ENCODE data around the gene CAPN13.

Gene CAPN13

GRCh38 chr2:30692829-30693275, 114.4 kb downstream of the CAPN13 start:
- Histone ChIP-seq H3K36me3 (ENCODE audit: control insufficient read depth in 2 of 2, insufficient read depth in 2 of 2, low read length in 2 of 2) (no peaks in the 10 kb centered on the region), H3K4me1 (ENCODE audit: control insufficient read depth in 2 of 2, insufficient read depth in 2 of 2, low read length in 2 of 2) (no peaks in the 10 kb centered on the region), H3K9me3 (ENCODE audit: control insufficient read depth in 2 of 2, low read length in 2 of 2) (no peaks in the 10 kb centered on the region), H3K9ac (ENCODE audit: low read depth in 1 of 2, low read length in 2 of 2) (no peak overlapping the region), H3K4me3 (ENCODE audit: low read length in 2 of 2) (no peak overlapping the region), H3K27me3 (ENCODE audit: control insufficient read depth in 2 of 2, insufficient read depth in 2 of 2, low read length in 2 of 2) (no peaks in the 10 kb centered on the region), H3K27ac (ENCODE audit: low read depth in 2 of 2, low read length in 2 of 2) (no peak overlapping the region)

DNA sequence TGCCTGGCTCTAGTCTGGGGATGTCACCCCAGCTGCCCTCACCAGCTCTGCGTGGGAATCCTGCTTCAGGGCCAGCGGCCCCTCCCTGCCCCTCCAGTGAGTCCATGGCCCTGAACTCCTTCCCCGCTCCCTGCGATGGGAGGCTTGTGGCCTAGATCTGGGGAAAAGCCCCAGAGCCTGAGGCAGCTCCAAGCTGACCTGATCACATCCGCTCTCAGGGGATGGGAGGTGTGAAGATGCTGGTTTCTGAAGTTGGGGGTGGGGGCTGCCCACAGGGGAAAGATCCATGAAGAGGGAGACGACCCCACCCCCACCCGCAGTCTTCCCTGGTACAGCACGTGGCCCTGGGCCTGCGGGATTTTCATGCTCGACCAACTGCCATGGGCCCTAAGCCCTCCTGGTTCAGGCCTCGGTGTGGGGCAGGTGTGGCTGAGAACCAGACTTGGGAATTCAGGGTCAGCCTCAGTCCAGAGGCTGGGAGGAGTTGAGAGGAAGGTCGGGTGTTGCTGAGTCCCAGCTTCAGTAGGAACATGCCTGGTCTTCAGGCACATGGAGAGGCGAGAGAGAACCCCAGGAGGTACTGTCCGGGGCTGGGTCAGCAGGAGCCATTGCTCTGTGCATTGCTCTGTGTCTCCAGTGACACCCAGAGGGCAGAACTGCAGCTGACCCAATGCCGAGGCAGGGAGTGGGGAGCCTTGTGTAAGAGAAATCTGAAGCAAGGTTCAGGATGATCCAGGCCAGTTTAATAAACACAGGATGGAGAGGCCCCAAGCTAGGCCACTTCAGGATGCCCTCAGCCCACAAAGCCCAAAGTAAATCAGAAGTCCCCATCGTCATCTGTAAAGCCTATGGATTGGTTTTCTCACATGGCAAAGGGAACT, 115.1 kb downstream of the CAPN13 start:
- no peak overlapping the region for H3K4me3 ChIP-seq (ENCODE audit: low read length in 2 of 2)
- no peaks in the 10 kb centered on the region for H3K27me3 ChIP-seq (ENCODE audit: control insufficient read depth in 2 of 2, insufficient read depth in 2 of 2, low read length in 2 of 2)
- H3K36me3 ChIP-seq (ENCODE audit: control insufficient read depth in 2 of 2, insufficient read depth in 2 of 2, low read length in 2 of 2), result no peaks in the 10 kb centered on the region
- no peaks in the 10 kb centered on the region for H3K4me1 ChIP-seq (ENCODE audit: control insufficient read depth in 2 of 2, insufficient read depth in 2 of 2, low read length in 2 of 2)
- H3K9ac ChIP-seq (ENCODE audit: low read depth in 1 of 2, low read length in 2 of 2), result no peak overlapping the region
- no peaks in the 10 kb centered on the region for H3K9me3 ChIP-seq (ENCODE audit: control insufficient read depth in 2 of 2, low read length in 2 of 2)
- H3K27ac ChIP-seq (ENCODE audit: low read depth in 2 of 2, low read length in 2 of 2), result no peak overlapping the region

- Histone ChIP-seq H3K4me3 (ENCODE audit: low read length in 2 of 2) (no peak overlapping the region), H3K4me1 (ENCODE audit: control insufficient read depth in 2 of 2, insufficient read depth in 2 of 2, low read length in 2 of 2) (no peaks in the 10 kb centered on the region), H3K9ac (ENCODE audit: low read depth in 1 of 2, low read length in 2 of 2) (no peak overlapping the region), H3K27me3 (ENCODE audit: control insufficient read depth in 2 of 2, insufficient read depth in 2 of 2, low read length in 2 of 2) (no peaks in the 10 kb centered on the region), H3K36me3 (ENCODE audit: control insufficient read depth in 2 of 2, insufficient read depth in 2 of 2, low read length in 2 of 2) (no peaks in the 10 kb centered on the region), H3K9me3 (ENCODE audit: control insufficient read depth in 2 of 2, low read length in 2 of 2) (no peaks in the 10 kb centered on the region), H3K27ac (ENCODE audit: low read depth in 2 of 2, low read length in 2 of 2) (no peak overlapping the region)
These were observed 115.9 kb downstream of the CAPN13 start for GRCh38 chr2:30691091-30691947.

DNA sequence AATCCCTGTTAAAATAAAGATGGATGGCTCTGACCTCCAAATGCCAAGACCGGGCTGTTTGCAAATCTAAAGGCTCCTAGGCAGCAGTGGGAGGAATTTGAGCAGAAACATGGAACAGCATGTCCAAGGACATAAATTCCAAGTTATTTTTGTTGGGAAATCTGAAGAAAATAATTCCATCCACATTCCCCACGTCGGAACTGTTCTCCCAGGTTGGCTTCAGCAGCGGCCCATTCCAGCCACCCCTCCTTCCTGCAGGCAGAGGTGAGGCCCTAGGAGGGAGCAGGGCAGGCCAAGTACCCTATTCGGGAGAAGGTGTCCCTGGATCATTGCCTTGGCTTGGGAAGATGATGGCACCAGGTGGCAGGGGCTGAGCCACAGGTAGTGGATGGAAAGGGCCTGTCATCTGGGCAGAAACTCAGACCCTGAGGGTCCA, 117.1 kb downstream of the CAPN13 start:
- Histone ChIP-seq H3K4me3 (ENCODE audit: low read length in 2 of 2) (no peak overlapping the region), H3K36me3 (ENCODE audit: control insufficient read depth in 2 of 2, insufficient read depth in 2 of 2, low read length in 2 of 2) (no peaks in the 10 kb centered on the region), H3K9ac (ENCODE audit: low read depth in 1 of 2, low read length in 2 of 2) (no peak overlapping the region), H3K4me1 (ENCODE audit: control insufficient read depth in 2 of 2, insufficient read depth in 2 of 2, low read length in 2 of 2) (no peaks in the 10 kb centered on the region), H3K27ac (ENCODE audit: low read depth in 2 of 2, low read length in 2 of 2) (no peak overlapping the region), H3K27me3 (ENCODE audit: control insufficient read depth in 2 of 2, insufficient read depth in 2 of 2, low read length in 2 of 2) (no peaks in the 10 kb centered on the region), H3K9me3 (ENCODE audit: control insufficient read depth in 2 of 2, low read length in 2 of 2) (no peaks in the 10 kb centered on the region)

DNA sequence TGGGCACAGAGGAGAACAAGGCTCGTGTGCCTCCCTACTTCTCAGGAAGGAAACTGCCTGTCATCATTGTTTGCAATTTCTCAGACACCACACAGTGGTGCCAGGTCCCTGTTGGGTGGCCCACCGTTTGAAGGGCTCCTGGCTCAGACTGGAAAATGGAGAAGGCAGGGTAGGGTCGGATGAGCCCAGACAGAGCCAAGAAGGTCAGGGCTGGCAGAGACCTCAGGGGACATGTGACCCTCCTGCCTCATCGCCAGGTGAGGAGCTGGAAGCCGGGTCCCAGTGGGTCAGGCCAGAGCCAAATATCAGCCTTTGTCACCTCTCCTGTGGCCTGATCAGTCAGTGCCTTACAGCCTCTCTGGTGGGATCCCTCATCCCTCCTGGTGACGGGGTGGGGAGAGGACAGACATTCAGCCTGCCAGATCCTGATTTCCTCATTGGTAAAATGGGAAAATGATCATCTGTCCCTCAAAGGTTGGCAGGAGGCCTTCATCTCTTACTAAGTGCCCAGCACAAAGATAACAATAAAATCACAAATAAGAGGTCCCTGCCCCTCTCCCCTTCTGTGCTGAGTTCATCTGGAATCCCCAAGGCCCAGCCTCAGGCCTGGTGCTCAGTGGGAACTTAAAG, 117.6 kb downstream of the CAPN13 start:
- no peaks in the 10 kb centered on the region for H3K36me3 ChIP-seq (ENCODE audit: control insufficient read depth in 2 of 2, insufficient read depth in 2 of 2, low read length in 2 of 2)
- no peak overlapping the region for H3K4me3 ChIP-seq (ENCODE audit: low read length in 2 of 2)
- H3K4me1 ChIP-seq (ENCODE audit: control insufficient read depth in 2 of 2, insufficient read depth in 2 of 2, low read length in 2 of 2), result no peaks in the 10 kb centered on the region
- no peak overlapping the region for H3K27ac ChIP-seq (ENCODE audit: low read depth in 2 of 2, low read length in 2 of 2)
- no peaks in the 10 kb centered on the region for H3K27me3 ChIP-seq (ENCODE audit: control insufficient read depth in 2 of 2, insufficient read depth in 2 of 2, low read length in 2 of 2)
- H3K9me3 ChIP-seq (ENCODE audit: control insufficient read depth in 2 of 2, low read length in 2 of 2), result no peaks in the 10 kb centered on the region
- no peak overlapping the region for H3K9ac ChIP-seq (ENCODE audit: low read depth in 1 of 2, low read length in 2 of 2)

- no peaks in the 10 kb centered on the region for H3K36me3 ChIP-seq (ENCODE audit: control insufficient read depth in 2 of 2, insufficient read depth in 2 of 2, low read length in 2 of 2)
- no peak overlapping the region for H3K9ac ChIP-seq (ENCODE audit: low read depth in 1 of 2, low read length in 2 of 2)
- H3K4me1 ChIP-seq (ENCODE audit: control insufficient read depth in 2 of 2, insufficient read depth in 2 of 2, low read length in 2 of 2), result no peaks in the 10 kb centered on the region
- no peaks in the 10 kb centered on the region for H3K27me3 ChIP-seq (ENCODE audit: control insufficient read depth in 2 of 2, insufficient read depth in 2 of 2, low read length in 2 of 2)
- H3K9me3 ChIP-seq (ENCODE audit: control insufficient read depth in 2 of 2, low read length in 2 of 2), result no peaks in the 10 kb centered on the region
- no peak overlapping the region for H3K4me3 ChIP-seq (ENCODE audit: low read length in 2 of 2)
- no peak overlapping the region for H3K27ac ChIP-seq (ENCODE audit: low read depth in 2 of 2, low read length in 2 of 2)
These were observed 118.3 kb downstream of the CAPN13 start for GRCh38 chr2:30688956-30689401.

DNA sequence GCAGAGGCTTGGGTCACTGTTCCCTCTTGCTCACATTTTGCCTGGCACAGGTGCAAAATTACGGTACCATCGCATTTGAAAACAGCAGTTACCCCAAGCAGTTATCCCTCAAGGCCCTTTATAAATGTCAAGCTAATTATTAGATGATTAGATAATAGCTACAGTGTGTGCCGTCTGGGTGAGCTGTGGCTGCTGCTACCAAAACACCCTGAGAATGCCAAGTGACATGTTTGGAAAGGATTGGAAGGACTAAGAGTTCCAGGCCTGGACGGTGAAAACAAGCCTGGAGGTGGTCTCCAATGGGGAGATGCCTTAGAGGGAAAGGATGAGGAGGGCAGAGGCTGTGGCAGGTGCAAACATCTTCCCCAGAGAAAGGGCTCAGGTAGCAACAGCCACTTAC, 120.6 kb downstream of the CAPN13 start:
- no peaks in the 10 kb centered on the region for H3K27me3 ChIP-seq (ENCODE audit: control insufficient read depth in 2 of 2, insufficient read depth in 2 of 2, low read length in 2 of 2)
- H3K27ac ChIP-seq (ENCODE audit: low read depth in 2 of 2, low read length in 2 of 2), result no peak overlapping the region
- no peak overlapping the region for H3K9ac ChIP-seq (ENCODE audit: low read depth in 1 of 2, low read length in 2 of 2)
- H3K36me3 ChIP-seq (ENCODE audit: control insufficient read depth in 2 of 2, insufficient read depth in 2 of 2, low read length in 2 of 2), result no peaks in the 10 kb centered on the region
- H3K4me3 ChIP-seq (ENCODE audit: low read length in 2 of 2), result no peak overlapping the region
- H3K9me3 ChIP-seq (ENCODE audit: control insufficient read depth in 2 of 2, low read length in 2 of 2), result no peaks in the 10 kb centered on the region
- H3K4me1 ChIP-seq (ENCODE audit: control insufficient read depth in 2 of 2, insufficient read depth in 2 of 2, low read length in 2 of 2), result no peaks in the 10 kb centered on the region

GRCh38 chr2:30686000-30686399, 121.2 kb downstream of the CAPN13 start:
- Histone ChIP-seq H3K27me3 (ENCODE audit: control insufficient read depth in 2 of 2, insufficient read depth in 2 of 2, low read length in 2 of 2) (no peaks in the 10 kb centered on the region), H3K4me1 (ENCODE audit: control insufficient read depth in 2 of 2, insufficient read depth in 2 of 2, low read length in 2 of 2) (no peaks in the 10 kb centered on the region), H3K9ac (ENCODE audit: low read depth in 1 of 2, low read length in 2 of 2) (no peak overlapping the region), H3K27ac (ENCODE audit: low read depth in 2 of 2, low read length in 2 of 2) (no peak overlapping the region), H3K9me3 (ENCODE audit: control insufficient read depth in 2 of 2, low read length in 2 of 2) (no peaks in the 10 kb centered on the region), H3K36me3 (ENCODE audit: control insufficient read depth in 2 of 2, insufficient read depth in 2 of 2, low read length in 2 of 2) (no peaks in the 10 kb centered on the region), H3K4me3 (ENCODE audit: low read length in 2 of 2) (no peak overlapping the region)

- no peak overlapping the region for H3K27ac ChIP-seq (ENCODE audit: low read depth in 2 of 2, low read length in 2 of 2)
These were observed 122.2 kb downstream of the CAPN13 start for GRCh38 chr2:30684996-30685395.

DNA sequence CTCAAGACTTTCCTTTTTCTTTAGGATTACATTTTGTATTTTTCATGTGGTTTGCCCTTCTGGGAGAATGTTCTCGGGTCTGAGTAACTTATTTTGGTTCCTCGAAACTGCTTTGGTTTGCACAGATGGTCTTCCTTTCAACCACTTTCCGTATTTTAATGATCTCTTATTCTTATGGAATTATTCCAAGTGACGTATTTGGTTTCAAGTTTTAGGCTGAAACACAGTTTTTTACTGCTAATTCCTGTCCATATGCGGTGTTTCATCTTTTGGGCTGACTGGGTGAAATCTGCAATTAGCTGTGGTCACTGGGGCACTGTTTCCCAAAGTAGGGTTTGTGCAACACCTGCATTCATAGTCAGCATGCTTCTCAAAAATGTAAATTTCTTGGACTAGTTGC, 122.7 kb downstream of the CAPN13 start:
- no peaks in the 10 kb centered on the region for H3K4me1 ChIP-seq (ENCODE audit: control insufficient read depth in 2 of 2, insufficient read depth in 2 of 2, low read length in 2 of 2)
- no peaks in the 10 kb centered on the region for H3K27me3 ChIP-seq (ENCODE audit: control insufficient read depth in 2 of 2, insufficient read depth in 2 of 2, low read length in 2 of 2)
- no peaks in the 10 kb centered on the region for H3K36me3 ChIP-seq (ENCODE audit: control insufficient read depth in 2 of 2, insufficient read depth in 2 of 2, low read length in 2 of 2)
- H3K27ac ChIP-seq (ENCODE audit: low read depth in 2 of 2, low read length in 2 of 2), result no peak overlapping the region
- H3K9me3 ChIP-seq (ENCODE audit: control insufficient read depth in 2 of 2, low read length in 2 of 2), result no peaks in the 10 kb centered on the region
- no peak overlapping the region for H3K9ac ChIP-seq (ENCODE audit: low read depth in 1 of 2, low read length in 2 of 2)
- H3K4me3 ChIP-seq (ENCODE audit: low read length in 2 of 2), result no peak overlapping the region

More at GRCh38 chr2:30684996-30685395, 122.2 kb downstream of the CAPN13 start:
- Histone ChIP-seq H3K4me3 (ENCODE audit: low read length in 2 of 2) (no peak overlapping the region), H3K4me1 (ENCODE audit: control insufficient read depth in 2 of 2, insufficient read depth in 2 of 2, low read length in 2 of 2) (no peaks in the 10 kb centered on the region), H3K27me3 (ENCODE audit: control insufficient read depth in 2 of 2, insufficient read depth in 2 of 2, low read length in 2 of 2) (no peaks in the 10 kb centered on the region), H3K36me3 (ENCODE audit: control insufficient read depth in 2 of 2, insufficient read depth in 2 of 2, low read length in 2 of 2) (no peaks in the 10 kb centered on the region), H3K9ac (ENCODE audit: low read depth in 1 of 2, low read length in 2 of 2) (no peak overlapping the region), H3K9me3 (ENCODE audit: control insufficient read depth in 2 of 2, low read length in 2 of 2) (no peaks in the 10 kb centered on the region)

Data from mucosa of rectum (tissue), 2 donors.